Measurements from ENCODE around the gene RTL10. TPM values are rescaled to one million over a fixed set of nuclear protein-coding genes. Genes with fewer than 3 reads are reported as not detected.

Gene RTL10
- total RNA-seq, 4 donors from 2014 or later, result 2.5 to 26.1 (median 22.8) TPM

GRCh38 chr22:19845054-19845722, 9.5 kb downstream of the RTL10 start:
- Histone ChIP-seq H3K4me1 (peaks cover 0 to 13% (median 5%) of the 10 kb centered on the region in 4 donors), H3K36me3 (no peaks in the 10 kb centered on the region), H3K4me3 (no peak overlapping the region), H3K9me3 (no peaks in the 10 kb centered on the region), H3K27me3 (no peaks in the 10 kb centered on the region), H3K27ac (peak overlapping the region in 1 of 4 donors; percentile 40)
- TF ChIP-seq POLR2A (IDR thresholded peaks at IDR 0.05), result no peak
- TF ChIP-seq, protein P1, sequence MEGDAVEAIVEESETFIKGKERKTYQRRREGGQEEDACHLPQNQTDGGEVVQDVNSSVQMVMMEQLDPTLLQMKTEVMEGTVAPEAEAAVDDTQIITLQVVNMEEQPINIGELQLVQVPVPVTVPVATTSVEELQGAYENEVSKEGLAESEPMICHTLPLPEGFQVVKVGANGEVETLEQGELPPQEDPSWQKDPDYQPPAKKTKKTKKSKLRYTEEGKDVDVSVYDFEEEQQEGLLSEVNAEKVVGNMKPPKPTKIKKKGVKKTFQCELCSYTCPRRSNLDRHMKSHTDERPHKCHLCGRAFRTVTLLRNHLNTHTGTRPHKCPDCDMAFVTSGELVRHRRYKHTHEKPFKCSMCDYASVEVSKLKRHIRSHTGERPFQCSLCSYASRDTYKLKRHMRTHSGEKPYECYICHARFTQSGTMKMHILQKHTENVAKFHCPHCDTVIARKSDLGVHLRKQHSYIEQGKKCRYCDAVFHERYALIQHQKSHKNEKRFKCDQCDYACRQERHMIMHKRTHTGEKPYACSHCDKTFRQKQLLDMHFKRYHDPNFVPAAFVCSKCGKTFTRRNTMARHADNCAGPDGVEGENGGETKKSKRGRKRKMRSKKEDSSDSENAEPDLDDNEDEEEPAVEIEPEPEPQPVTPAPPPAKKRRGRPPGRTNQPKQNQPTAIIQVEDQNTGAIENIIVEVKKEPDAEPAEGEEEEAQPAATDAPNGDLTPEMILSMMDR (IDR thresholded peaks at IDR 0.05), result no peak
- DNase-seq, result peak in 1 of 3 donors; percentile 37

DNA sequence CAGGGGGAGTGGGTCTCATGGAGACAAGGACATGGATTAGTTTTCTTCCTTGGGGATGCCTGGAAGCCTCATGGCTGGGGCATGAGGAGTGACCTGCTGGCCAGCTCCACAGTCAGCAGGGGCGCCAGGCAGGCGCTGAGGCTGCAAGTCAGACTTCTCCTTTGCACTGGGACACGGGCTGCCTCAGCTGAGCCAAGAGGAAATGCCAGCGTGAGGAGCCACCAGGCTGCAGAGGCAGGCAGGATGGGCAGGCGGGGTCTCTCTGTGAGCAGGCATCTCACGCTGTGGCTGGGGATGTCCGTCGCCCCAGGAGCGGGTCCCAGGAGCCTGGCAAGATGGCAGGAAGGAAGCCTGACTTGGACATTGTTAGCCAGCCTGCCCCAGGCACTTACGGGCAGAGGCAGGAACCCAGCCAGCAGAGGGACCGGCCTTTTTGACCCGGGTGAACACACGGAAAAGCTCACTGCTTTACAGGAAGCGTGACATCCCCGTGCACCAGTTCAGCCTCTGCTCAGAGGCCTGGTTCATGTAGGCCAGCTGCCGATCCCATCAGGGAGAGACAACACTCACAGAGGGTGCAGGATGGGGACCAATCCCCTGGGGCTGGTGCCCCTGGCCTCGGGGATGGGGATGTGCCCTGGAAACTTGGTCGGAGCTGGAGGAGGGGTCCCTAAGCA, 10.2 kb downstream of the RTL10 start:
- peak overlapping the region in 2 of 4 donors; percentile 33 to 40 for H3K27ac ChIP-seq
- peak in 1 of 3 donors; percentile 37 for DNase-seq

GRCh38 chr22:19843857-19844376, 10.8 kb downstream of the RTL10 start:
- H3K4me3 ChIP-seq, result no peak overlapping the region
- peaks cover 0 to 13% (median 5%) of the 10 kb centered on the region in 4 donors for H3K4me1 ChIP-seq
- peak in 1 of 3 donors; percentile 13 for DNase-seq
- H3K27ac ChIP-seq, result peak overlapping the region in 2 of 4 donors; percentile 33 to 40
- no peaks in the 10 kb centered on the region for H3K9me3 ChIP-seq
- TF ChIP-seq POLR2A (IDR thresholded peaks at IDR 0.05), result no peak
- TF ChIP-seq, protein P1 (IDR thresholded peaks at IDR 0.05), result no peak
- H3K27me3 ChIP-seq, result no peaks in the 10 kb centered on the region
- H3K36me3 ChIP-seq, result no peaks in the 10 kb centered on the region

More for the DNA sequence above, 10.2 kb downstream of the RTL10 start:
- TF ChIP-seq POLR2A (IDR thresholded peaks at IDR 0.05), result no peak
- TF ChIP-seq, protein P1 (IDR thresholded peaks at IDR 0.05), result no peak
- Histone ChIP-seq H3K27me3 (no peaks in the 10 kb centered on the region), H3K36me3 (no peaks in the 10 kb centered on the region), H3K4me3 (no peak overlapping the region), H3K9me3 (no peaks in the 10 kb centered on the region), H3K4me1 (peaks cover 0 to 13% (median 5%) of the 10 kb centered on the region in 4 donors)

DNA sequence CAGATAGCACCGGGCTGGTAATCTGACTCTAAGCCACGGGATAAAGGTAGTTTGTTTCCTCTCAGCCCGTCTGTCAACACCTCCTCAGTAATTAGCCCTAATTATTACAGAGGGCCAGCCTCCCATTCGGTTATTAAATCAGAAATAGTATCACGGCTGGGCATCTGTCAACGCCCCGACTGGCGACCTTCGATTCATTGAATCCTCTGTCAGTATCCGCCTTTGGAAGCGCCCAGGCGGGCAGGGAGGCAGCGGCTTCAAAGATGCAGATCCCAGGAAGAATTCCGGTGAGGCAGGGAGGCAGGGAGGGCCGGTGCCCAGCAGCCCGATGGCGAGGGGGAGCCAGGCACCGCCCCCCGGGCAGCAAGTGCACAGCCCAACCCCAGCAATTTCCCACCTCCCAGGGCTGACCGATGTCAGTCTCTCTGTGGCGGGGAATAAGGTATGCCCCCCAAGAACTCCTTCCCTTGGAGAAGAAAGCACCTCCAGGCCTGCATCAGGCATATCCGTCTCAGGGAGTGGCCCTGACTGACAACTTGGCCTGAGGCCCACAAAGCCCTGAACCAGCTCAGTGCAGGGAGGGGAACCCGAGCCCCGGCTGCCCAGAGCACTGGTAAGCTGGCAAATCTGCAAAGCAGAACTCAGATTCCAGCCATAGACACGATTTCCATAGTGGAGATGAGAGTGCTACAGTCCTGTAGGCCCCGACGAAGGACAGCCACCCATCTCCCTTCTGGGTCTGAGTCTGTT, 11.4 kb downstream of the RTL10 start:
- H3K27me3 ChIP-seq, result no peaks in the 10 kb centered on the region
- peak in 1 of 3 donors; percentile 14 for DNase-seq
- no peak overlapping the region for H3K27ac ChIP-seq
- no peaks in the 10 kb centered on the region for H3K9me3 ChIP-seq
- peaks cover 0 to 13% (median 4%) of the 10 kb centered on the region in 4 donors for H3K4me1 ChIP-seq
- no peaks in the 10 kb centered on the region for H3K36me3 ChIP-seq
- no peak overlapping the region for H3K4me3 ChIP-seq
- TF ChIP-seq, protein P1 (IDR thresholded peaks at IDR 0.05), result no peak
- TF ChIP-seq POLR2A (IDR thresholded peaks at IDR 0.05), result no peak

- Histone ChIP-seq H3K27me3 (no peaks in the 10 kb centered on the region), H3K27ac (no peak overlapping the region), H3K36me3 (no peaks in the 10 kb centered on the region), H3K4me3 (no peak overlapping the region), H3K4me1 (peaks cover 0 to 13% (median 3%) of the 10 kb centered on the region in 4 donors), H3K9me3 (no peaks in the 10 kb centered on the region)
- DNase-seq, result peak in 1 of 3 donors; percentile 9
- TF ChIP-seq, protein P1 (IDR thresholded peaks at IDR 0.05), result no peak
- TF ChIP-seq POLR2A (IDR thresholded peaks at IDR 0.05), result no peak
Measured at GRCh38 chr22:19842393-19843106, 12.1 kb downstream of the RTL10 start.
